WTC11 (cell line): ENCODE measurements around the gene WLS. TPM values are rescaled to one million over a fixed set of nuclear protein-coding genes. Genes with fewer than 3 reads are reported as not detected.

Source experiments
- ATAC-seq: fragments of 200-7000 bp; cut with Tn5 transposase; 2 replicates; pipeline ENCODE4 v1.10.0; 2021; ENCODE audit warnings: mild to moderate bottlenecking, moderate library complexity
- CTCF ChIA-PET: fragments of 300-600 bp; sonication (Branson Sonifier 250); formaldehyde crosslinking; loops from one replicate; lab custom pipeline; 2021; ENCODE audit warnings: antibody characterized with exemption; lab: Charles Lee
- POLR2A ChIA-PET: fragments of 350-600 bp; sonication (Branson Sonifier 250); formaldehyde crosslinking; loops from one replicate; lab custom pipeline; 2021; ENCODE audit warnings: antibody characterized with exemption; lab: Charles Lee
- DNase-seq: peaks from one replicate; pipeline ENCODE4 v3.0.0; 2021; ENCODE audit warnings: low spot score
- H3K27ac Mint-ChIP-seq: 2 replicates; pipeline ENCODE4 v1.8.0; 2021; ENCODE audit warnings: mixed read lengths
- H3K27me3 Mint-ChIP-seq: 2 replicates; pipeline ENCODE4 v1.8.0; 2021; ENCODE audit warnings: low read depth, mild to moderate bottlenecking, moderate library complexity, mixed read lengths
- H3K36me3 Mint-ChIP-seq: 2 replicates; pipeline ENCODE4 v1.8.0; 2021; ENCODE audit warnings: mixed read lengths
- H3K4me1 Mint-ChIP-seq: 2 replicates; pipeline ENCODE4 v1.8.0; 2022; ENCODE audit warnings: mixed read lengths
- H3K4me3 Mint-ChIP-seq: 2 replicates; pipeline ENCODE4 v1.8.0; 2021; ENCODE audit warnings: mild to moderate bottlenecking, moderate library complexity, mixed read lengths
- H3K9me3 Mint-ChIP-seq: 2 replicates; pipeline ENCODE4 v1.8.0; 2021; ENCODE audit warnings: mixed read lengths
- ARID4B ChIP-seq: sonication (generic); formaldehyde crosslinking; IDR thresholded peaks from 2 replicates; pipeline ENCODE4 v1.8.0; 2023; ENCODE audit warnings: missing genetic modification reagents, mild to moderate bottlenecking, borderline replicate concordance
- CBFB ChIP-seq: sonication (generic); formaldehyde crosslinking; IDR thresholded peaks from 2 replicates; pipeline ENCODE4 v1.8.1; 2022; ENCODE audit warnings: mild to moderate bottlenecking, low read depth, missing genetic modification reagents
- CREB1 ChIP-seq: sonication (generic); formaldehyde crosslinking; IDR thresholded peaks from 2 replicates; pipeline ENCODE4 v1.8.0; 2023; ENCODE audit warnings: mild to moderate bottlenecking, missing genetic modification reagents
- FOXK1 ChIP-seq: sonication (generic); formaldehyde crosslinking; IDR thresholded peaks from 2 replicates; pipeline ENCODE4 v1.8.0; 2022; ENCODE audit warnings: mild to moderate bottlenecking, moderate library complexity, missing genetic modification reagents
- FOXP1 ChIP-seq: sonication (generic); formaldehyde crosslinking; IDR thresholded peaks from 2 replicates; pipeline ENCODE4 v1.8.0; 2022; ENCODE audit warnings: missing genetic modification reagents, mild to moderate bottlenecking, moderate library complexity, borderline replicate concordance
- GABPB1 ChIP-seq: sonication (generic); formaldehyde crosslinking; IDR thresholded peaks from 2 replicates; pipeline ENCODE4 v1.8.1; 2023; ENCODE audit warnings: mild to moderate bottlenecking, missing genetic modification reagents
- GTF2I ChIP-seq: fragments of 250-450 bp; sonication (Bioruptor Pico); conservative IDR thresholded peaks from 2 replicates; pipeline ENCODE4 v1.4.0; 2021; ENCODE audit warnings: mild to moderate bottlenecking
- HMGXB4 ChIP-seq: sonication (generic); formaldehyde crosslinking; IDR thresholded peaks from 2 replicates; pipeline ENCODE4 v1.8.1; 2023; ENCODE audit warnings: mild to moderate bottlenecking, moderate library complexity, missing genetic modification reagents
- MAX ChIP-seq: sonication (generic); formaldehyde crosslinking; IDR thresholded peaks from 2 replicates; pipeline ENCODE4 v1.8.0; 2022; ENCODE audit warnings: mild to moderate bottlenecking, missing genetic modification reagents
- MYBL2 ChIP-seq: sonication (generic); formaldehyde crosslinking; IDR thresholded peaks from 2 replicates; pipeline ENCODE4 v1.8.1; 2023; ENCODE audit warnings: mild to moderate bottlenecking, moderate library complexity, missing genetic modification reagents
- SMAD3 ChIP-seq: sonication (generic); formaldehyde crosslinking; IDR thresholded peaks from 2 replicates; pipeline ENCODE4 v1.8.0; 2022; ENCODE audit warnings: missing genetic modification reagents, mild to moderate bottlenecking, borderline replicate concordance
- ZBTB43 ChIP-seq: sonication (generic); formaldehyde crosslinking; IDR thresholded peaks from 2 replicates; pipeline ENCODE4 v1.8.1; 2023; ENCODE audit warnings: mild to moderate bottlenecking, missing genetic modification reagents
- ZNF138 ChIP-seq: sonication (generic); formaldehyde crosslinking; conservative IDR thresholded peaks from 2 replicates; pipeline ENCODE4 v1.8.1; 2022; ENCODE audit warnings: mild to moderate bottlenecking, moderate library complexity, missing genetic modification reagents
- ZNF671 ChIP-seq: fragments of 250-450 bp; sonication (Bioruptor Pico); IDR thresholded peaks from 2 replicates; pipeline ENCODE4 v1.8.0; 2021; ENCODE audit warnings: mild to moderate bottlenecking
- total RNA-seq: library from RNA; stranded (reverse); gene quantifications from 3 replicates; pipeline ENCODE4 v1.2.3, GENCODE V29; 2021
- TF ChIP-seq, protein P1 (sequence below): sonication (generic); formaldehyde crosslinking; IDR thresholded peaks from 2 replicates; pipeline ENCODE4 v1.8.1; 2023; ENCODE audit warnings: mild to moderate bottlenecking, missing genetic modification reagents, moderate library complexity
- TF ChIP-seq, protein P2 (sequence below): sonication (generic); formaldehyde crosslinking; IDR thresholded peaks from 2 replicates; pipeline ENCODE4 v1.8.0; 2022; ENCODE audit warnings: mild to moderate bottlenecking, missing genetic modification reagents
- TF ChIP-seq, protein P3 (sequence below): fragments of 250-450 bp; sonication (Bioruptor Pico); IDR thresholded peaks from 2 replicates; pipeline ENCODE4 v1.9.0; 2021; ENCODE audit warnings: mild to moderate bottlenecking
- TF ChIP-seq, protein P4 (sequence below): sonication (generic); formaldehyde crosslinking; IDR thresholded peaks from 2 replicates; pipeline ENCODE4 v1.8.0; 2022; ENCODE audit warnings: mild to moderate bottlenecking, missing genetic modification reagents

WLS gene
- total RNA-seq, 1 experiment from 2014 or later, result 4.5 TPM

GRCh38 chr1:68158837-68159236, 73.5 kb downstream of the WLS start:
- ATAC-seq, result no peak
- no peak for DNase-seq
- TF ChIP-seq SMAD3, result no peak
- TF ChIP-seq FOXK1 (CRISPR knock-in tag), result no peak
- no peak for TF ChIP-seq CREB1
- TF ChIP-seq ZBTB43, result no peak
- no peak for TF ChIP-seq GABPB1
- no peak for TF ChIP-seq MYBL2 (CRISPR knock-in tag)
- no peak for TF ChIP-seq GTF2I
- no peak for TF ChIP-seq MAX (CRISPR knock-in tag)
- TF ChIP-seq ZNF138, result no peak
- TF ChIP-seq, protein P1, sequence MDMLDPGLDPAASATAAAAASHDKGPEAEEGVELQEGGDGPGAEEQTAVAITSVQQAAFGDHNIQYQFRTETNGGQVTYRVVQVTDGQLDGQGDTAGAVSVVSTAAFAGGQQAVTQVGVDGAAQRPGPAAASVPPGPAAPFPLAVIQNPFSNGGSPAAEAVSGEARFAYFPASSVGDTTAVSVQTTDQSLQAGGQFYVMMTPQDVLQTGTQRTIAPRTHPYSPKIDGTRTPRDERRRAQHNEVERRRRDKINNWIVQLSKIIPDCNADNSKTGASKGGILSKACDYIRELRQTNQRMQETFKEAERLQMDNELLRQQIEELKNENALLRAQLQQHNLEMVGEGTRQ (CRISPR knock-in tag), result no peak
- TF ChIP-seq CBFB (CRISPR knock-in tag), result no peak
- TF ChIP-seq ZNF671 (CRISPR knock-in tag), result no peak
- TF ChIP-seq ARID4B (CRISPR knock-in tag), result no peak
- TF ChIP-seq, all 79 proteins: peak for 0
- Mint-ChIP-seq H3K36me3 (no peaks in the 10 kb centered on the region), H3K27me3 (no peaks in the 10 kb centered on the region), H3K27ac (no peak overlapping the region), H3K4me1 (peaks cover 9% of the 10 kb centered on the region), H3K9me3 (no peaks in the 10 kb centered on the region), H3K4me3 (no peak overlapping the region)
- CTCF ChIA-PET, result interaction anchor here (0.9 kb wide), 1 partner anchor 392 kb away, joined by 3 read pairs; no protein-coding TSS in a partner anchor
- POLR2A ChIA-PET, result no interaction called here

GRCh38 chr1:68157416-68157815, 74.9 kb downstream of the WLS start:
- TF ChIP-seq GTF2I, result no peak
- DNase-seq (no peak), ATAC-seq (no peak)
- Mint-ChIP-seq H3K27me3 (no peaks in the 10 kb centered on the region), H3K36me3 (no peaks in the 10 kb centered on the region), H3K4me3 (no peak overlapping the region), H3K4me1 (peaks cover 9% of the 10 kb centered on the region), H3K9me3 (no peaks in the 10 kb centered on the region), H3K27ac (no peak overlapping the region)
- POLR2A ChIA-PET, result no interaction called here
- CTCF ChIA-PET, result interaction anchor here (0.6 to 1.6 kb wide), 4 partner anchors 37 to 189 kb away, joined by 3 to 7 read pairs (median 4); no protein-coding TSS in a partner anchor

- ChIA-PET POLR2A (no interaction called here), CTCF (interaction anchor here (0.9 kb wide), 1 partner anchor 10 kb away, joined by 3 read pairs; no protein-coding TSS in a partner anchor)
- DNase-seq, result no peak
- TF ChIP-seq FOXP1 (CRISPR knock-in tag) (no peak), HMGXB4 (CRISPR knock-in tag) (no peak)
- TF ChIP-seq, protein P2, sequence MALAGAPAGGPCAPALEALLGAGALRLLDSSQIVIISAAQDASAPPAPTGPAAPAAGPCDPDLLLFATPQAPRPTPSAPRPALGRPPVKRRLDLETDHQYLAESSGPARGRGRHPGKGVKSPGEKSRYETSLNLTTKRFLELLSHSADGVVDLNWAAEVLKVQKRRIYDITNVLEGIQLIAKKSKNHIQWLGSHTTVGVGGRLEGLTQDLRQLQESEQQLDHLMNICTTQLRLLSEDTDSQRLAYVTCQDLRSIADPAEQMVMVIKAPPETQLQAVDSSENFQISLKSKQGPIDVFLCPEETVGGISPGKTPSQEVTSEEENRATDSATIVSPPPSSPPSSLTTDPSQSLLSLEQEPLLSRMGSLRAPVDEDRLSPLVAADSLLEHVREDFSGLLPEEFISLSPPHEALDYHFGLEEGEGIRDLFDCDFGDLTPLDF, result no peak
- TF ChIP-seq, protein P1 (CRISPR knock-in tag), result peak; percentile 64
- TF ChIP-seq, protein P3, sequence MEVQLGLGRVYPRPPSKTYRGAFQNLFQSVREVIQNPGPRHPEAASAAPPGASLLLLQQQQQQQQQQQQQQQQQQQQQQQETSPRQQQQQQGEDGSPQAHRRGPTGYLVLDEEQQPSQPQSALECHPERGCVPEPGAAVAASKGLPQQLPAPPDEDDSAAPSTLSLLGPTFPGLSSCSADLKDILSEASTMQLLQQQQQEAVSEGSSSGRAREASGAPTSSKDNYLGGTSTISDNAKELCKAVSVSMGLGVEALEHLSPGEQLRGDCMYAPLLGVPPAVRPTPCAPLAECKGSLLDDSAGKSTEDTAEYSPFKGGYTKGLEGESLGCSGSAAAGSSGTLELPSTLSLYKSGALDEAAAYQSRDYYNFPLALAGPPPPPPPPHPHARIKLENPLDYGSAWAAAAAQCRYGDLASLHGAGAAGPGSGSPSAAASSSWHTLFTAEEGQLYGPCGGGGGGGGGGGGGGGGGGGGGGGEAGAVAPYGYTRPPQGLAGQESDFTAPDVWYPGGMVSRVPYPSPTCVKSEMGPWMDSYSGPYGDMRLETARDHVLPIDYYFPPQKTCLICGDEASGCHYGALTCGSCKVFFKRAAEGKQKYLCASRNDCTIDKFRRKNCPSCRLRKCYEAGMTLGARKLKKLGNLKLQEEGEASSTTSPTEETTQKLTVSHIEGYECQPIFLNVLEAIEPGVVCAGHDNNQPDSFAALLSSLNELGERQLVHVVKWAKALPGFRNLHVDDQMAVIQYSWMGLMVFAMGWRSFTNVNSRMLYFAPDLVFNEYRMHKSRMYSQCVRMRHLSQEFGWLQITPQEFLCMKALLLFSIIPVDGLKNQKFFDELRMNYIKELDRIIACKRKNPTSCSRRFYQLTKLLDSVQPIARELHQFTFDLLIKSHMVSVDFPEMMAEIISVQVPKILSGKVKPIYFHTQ, result no peak
- TF ChIP-seq, protein P4, sequence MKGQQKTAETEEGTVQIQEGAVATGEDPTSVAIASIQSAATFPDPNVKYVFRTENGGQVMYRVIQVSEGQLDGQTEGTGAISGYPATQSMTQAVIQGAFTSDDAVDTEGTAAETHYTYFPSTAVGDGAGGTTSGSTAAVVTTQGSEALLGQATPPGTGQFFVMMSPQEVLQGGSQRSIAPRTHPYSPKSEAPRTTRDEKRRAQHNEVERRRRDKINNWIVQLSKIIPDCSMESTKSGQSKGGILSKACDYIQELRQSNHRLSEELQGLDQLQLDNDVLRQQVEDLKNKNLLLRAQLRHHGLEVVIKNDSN (CRISPR knock-in tag), result peak; percentile 38; the same call in 1 of the 2 replicates
- Mint-ChIP-seq H3K4me1 (peaks cover 13% of the 10 kb centered on the region), H3K27me3 (no peaks in the 10 kb centered on the region), H3K4me3 (no peak overlapping the region), H3K36me3 (no peaks in the 10 kb centered on the region), H3K27ac (no peak overlapping the region), H3K9me3 (no peaks in the 10 kb centered on the region)
- peak; percentile 58; the same call in 1 of the 2 replicates for ATAC-seq
Observed at GRCh38 chr1:68151690-68152089, 80.6 kb downstream of the WLS start.
